Adrenal gland (tissue), 12 donors: ENCODE measurements around the gene CASP2. TPM values are rescaled to one million over a fixed set of nuclear protein-coding genes. Genes with fewer than 3 reads are reported as not detected.

Experiments used
- DNase-seq, 7 donors: peaks; one replicate each; pipeline ENCODE4 v3.0.0-alpha.2; 2019 to 2020
- H3K27ac ChIP-seq, 5 donors: fragments of 200-600 bp; sonication (generic) in 4 of 5; 1 replicate in 3 of 5; 2 replicates in 2 of 5; pipeline versions ENCODE4 v1.5.1 to v1.8.0; 2016 to 2020; ENCODE audit warnings: mild to moderate bottlenecking in 1 of 5
- H3K27me3 ChIP-seq: fragments of 200-600 bp; 2 replicates; pipeline ENCODE4 v1.8.0; 2021
- H3K36me3 ChIP-seq, 2 donors: fragments of 200-600 bp; replicated peaks in 1 of 2; 1 replicate in 1 of 2; 2 replicates in 1 of 2; pipeline versions ENCODE4 v1.5.1 to v1.8.0; 2018 to 2022
- H3K4me1 ChIP-seq, 2 donors: fragments of 200-600 bp; replicated peaks in 1 of 2; 1 replicate in 1 of 2; 2 replicates in 1 of 2; pipeline versions ENCODE4 v1.5.1 to v1.8.0; 2018 to 2021
- H3K4me3 ChIP-seq, 4 donors: fragments of 200-600 bp; sonication (generic) in 3 of 4; one replicate each; pipeline ENCODE4 v1.5.1; 2016 to 2018
- H3K9me3 ChIP-seq, 3 donors: fragments of 200-600 bp; sonication (generic) in 1 of 3; replicated peaks in 1 of 3; 1 replicate in 2 of 3; 2 replicates in 1 of 3; pipeline versions ENCODE4 v1.5.1 to v1.8.0; 2016 to 2021
- CTCF ChIP-seq, 6 experiments: fragments of 450-650 bp in 4 of 6; fragments of 200-600 bp in 2 of 6; sonication (generic) in 1 of 6; IDR thresholded peaks; 1 replicate in 5 of 6; 2 replicates in 1 of 6; pipeline versions ENCODE4 v1.5.1 to v1.8.0; 2016 to 2021; ENCODE audit warnings: antibody characterized with exemption in 6 of 6, mild to moderate bottlenecking in 2 of 6, moderate library complexity in 1 of 6
- POLR2A ChIP-seq, 2 donors: fragments of 450-650 bp; IDR thresholded peaks; one replicate each; pipeline ENCODE4 v1.6.1; 2017; ENCODE audit warnings: antibody characterized with exemption in 2 of 2, mild to moderate bottlenecking in 2 of 2, moderate library complexity in 1 of 2
- WGBS, 4 donors: extraction: QIAGEN DNeasy Blood & Tissue Kit in 2 of 4; methylation state at CpG; one replicate each; pipeline versions ENCODE4 v1.1.5 to v1.1.7; 2013 to 2017; 5-methylcytosine and 5-hydroxymethylcytosine counted together
- intact Hi-C, 2 donors: fragments of 100-400 bp; cut with DNase I; formaldehyde crosslinking; loops; one replicate each; pipeline versions ENCODE4 v1.14.1 to v1.15.0; 2022 to 2023
- polyA plus RNA-seq, 3 donors: library from polyadenylated mRNA; stranded (reverse); fragments of 200-250 nt in 2 of 3; fragments of 350-450 nt in 1 of 3; fragmentation: Illumina TruSeq in 1 of 3; extraction: RNeasy Lipid Tissue Mini Kit (QIAGEN cat#74804) in 1 of 3; gene quantifications; one replicate each; pipeline ENCODE4 v1.2.3, GENCODE V29; 2013 to 2014
- total RNA-seq, 9 donors: library from RNA; depleted of rRNA in 4 of 9; stranded (reverse); fragments of >200 nt in 4 of 9; fragments of 120-200 nt in 1 of 9; fragmentation: NEBNext Ultra II Directional in 1 of 9; extraction: Animal tissue kit (Norgen Biotek cat#: 25700) in 1 of 9; gene quantifications; one replicate each; pipeline versions ENCODE4 v1.1.0 to v1.2.4, GENCODE V29; 2013 to 2023
- donor health status: healthy with polysubstance abuse.
- donor health status: Bipolar disorder and iron deficiency.
- donor health status: DM: yes; HTN: yes; CAD: no.
- donor health status: DM: no; HTN: no; CAD: no.
- donor health status: DM: no; HTN: no; CAD: no.
- donor health status: DM: yes; HTN: yes; CAD: no.

Gene CASP2
- total and polyA plus RNA-seq, 12 donors = 4.6 to 25.4 (median 13.1) TPM

DNA sequence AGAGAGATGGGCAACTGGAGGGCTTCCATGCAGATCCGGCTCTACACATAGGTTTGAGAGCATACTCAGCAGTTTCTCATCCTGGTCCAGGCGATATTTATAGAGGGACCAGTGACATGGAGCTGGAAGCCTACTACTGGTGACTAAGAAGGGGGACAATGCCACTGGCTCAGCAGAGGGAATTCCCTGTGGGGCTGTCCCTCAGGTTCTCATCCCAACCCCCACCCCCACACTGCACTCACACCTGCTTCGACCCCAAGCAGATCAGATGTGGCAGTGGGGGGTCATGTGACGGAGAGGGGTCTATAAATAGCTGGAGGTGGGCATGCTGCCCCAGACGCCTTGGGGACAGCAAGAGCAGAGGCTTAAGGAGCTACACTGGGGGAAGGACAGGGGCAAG lies 27.6 kb downstream of the CASP2 start, which contains the start of gene CLCN1:
TSS of gene CLCN1 (plus strand) at position 336 of the 400 bp plus-strand sequence. CDS start 102 bp downstream, outside the sequence.
- H3K27me3 ChIP-seq = no peaks in the 10 kb centered on the region
- H3K27ac ChIP-seq = no peak within 1 kb of the TSS
- no peak within 1 kb of the TSS for H3K4me3 ChIP-seq
- no peaks in the 10 kb centered on the region for H3K9me3 ChIP-seq
- H3K4me1 ChIP-seq = no peaks in the 10 kb centered on the region
- intact Hi-C loops = no loop called here
- 60 to 96% (median 77%) methylated on average over 3 to 5 of the region's 5 CpGs for WGBS, 4 donors
- H3K36me3 ChIP-seq = no peaks in the 10 kb centered on the region
- TF ChIP-seq CTCF (IDR thresholded peaks at IDR 0.05) (no peak), POLR2A (IDR thresholded peaks at IDR 0.05) (no peak)
- no peak for DNase-seq

DNA sequence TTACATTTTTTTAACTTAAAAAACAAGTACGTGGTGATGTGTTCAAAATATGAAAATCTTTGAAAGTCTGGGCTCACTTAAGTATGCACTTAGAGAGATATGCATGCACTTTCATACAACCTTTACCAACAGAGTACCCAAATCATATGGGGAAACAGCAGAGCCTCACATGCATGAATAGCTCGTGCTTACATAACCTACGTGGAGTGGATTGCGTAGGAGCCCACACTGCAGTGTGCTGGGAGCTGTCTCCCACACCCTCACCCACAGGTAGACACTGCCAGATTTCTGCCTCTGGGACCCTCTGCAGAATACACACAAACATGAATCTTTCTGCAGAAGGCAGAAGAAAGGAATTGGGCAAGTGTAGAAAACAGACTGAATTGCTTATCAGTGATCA lies 28.3 kb downstream of the CASP2 start:
- no peaks in the 10 kb centered on the region for H3K9me3 ChIP-seq
- WGBS, 4 donors = 76 to 87% (median 85%) methylated on average over 4 of the region's 4 CpGs
- no peak overlapping the region for H3K4me3 ChIP-seq
- intact Hi-C loops = no loop called here
- no peak for DNase-seq
- no peak overlapping the region for H3K27ac ChIP-seq
- H3K4me1 ChIP-seq = no peaks in the 10 kb centered on the region
- no peak for TF ChIP-seq CTCF (IDR thresholded peaks at IDR 0.05)
- no peak for TF ChIP-seq POLR2A (IDR thresholded peaks at IDR 0.05)
- H3K36me3 ChIP-seq = no peaks in the 10 kb centered on the region
- H3K27me3 ChIP-seq = no peaks in the 10 kb centered on the region

- Histone ChIP-seq H3K4me3 (no peak overlapping the region), H3K27me3 (no peaks in the 10 kb centered on the region), H3K27ac (peak overlapping the region in 3 of 5 donors; percentile 32 to 62 (median 52)), H3K4me1 (no peaks in the 10 kb centered on the region), H3K36me3 (no peaks in the 10 kb centered on the region), H3K9me3 (no peaks in the 10 kb centered on the region)
- TF ChIP-seq CTCF (IDR thresholded peaks at IDR 0.05) (peak in 2 of 6 experiments; percentile 11 to 22), POLR2A (IDR thresholded peaks at IDR 0.05) (no peak)
- DNase-seq = peak in 5 of 7 donors; percentile 33 to 71 (median 38)
- intact Hi-C loops = no loop called here
- 57 to 82% (median 66%) methylated on average over 4 to 5 of the region's 5 CpGs for WGBS, 4 donors
Measured at GRCh38 chr7:143318661-143319060, 30.5 kb downstream of the CASP2 start.

DNA sequence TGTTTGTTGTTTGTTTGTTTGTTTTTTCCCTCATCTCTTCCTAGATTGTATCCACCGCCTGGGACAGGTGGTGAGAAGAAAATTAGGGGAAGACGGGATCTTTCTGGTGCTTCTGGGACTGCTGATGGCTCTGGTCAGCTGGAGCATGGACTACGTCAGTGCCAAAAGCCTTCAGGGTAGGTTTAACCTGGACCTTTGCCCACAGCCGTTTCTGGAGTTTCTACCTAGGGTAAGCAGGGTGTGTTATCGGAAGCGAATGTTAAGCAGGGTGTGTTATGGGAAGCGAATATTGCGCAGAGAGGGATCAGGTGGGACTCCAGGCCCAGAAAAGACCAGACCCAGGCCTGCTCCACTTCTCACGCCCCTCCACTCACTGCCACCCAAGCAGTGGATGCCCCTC lies 32.5 kb downstream of the CASP2 start:
- DNase-seq = peak in 1 of 7 donors; percentile 15
- intact Hi-C loops = no loop called here
- Histone ChIP-seq H3K9me3 (no peaks in the 10 kb centered on the region), H3K4me1 (no peaks in the 10 kb centered on the region), H3K4me3 (no peak overlapping the region), H3K36me3 (no peaks in the 10 kb centered on the region), H3K27ac (no peak overlapping the region), H3K27me3 (no peaks in the 10 kb centered on the region)
- WGBS, 4 donors = 72 to 75% (median 74%) methylated on average over 9 of the region's 9 CpGs
- TF ChIP-seq CTCF (IDR thresholded peaks at IDR 0.05) = no peak
- TF ChIP-seq POLR2A (IDR thresholded peaks at IDR 0.05) = no peak
